GM19193 (cell line): ENCODE data around the gene PRPF31.

Experiments
- POLR2A ChIP-seq: IDR thresholded peaks from 4 replicates; pipeline ENCODE4 v1.6.1; 2011; ENCODE audit not compliant: insufficient read depth, insufficient read length; ENCODE audit errors: extremely low read depth

The PRPF31 gene

GRCh38 chr19:54162884-54163283 lies 47.3 kb downstream of the PRPF31 start:
- no peak for TF ChIP-seq POLR2A

- no peak for TF ChIP-seq POLR2A
Measured at GRCh38 chr19:54164369-54165068, 49.0 kb downstream of the PRPF31 start.

- no peak for TF ChIP-seq POLR2A
Measured at GRCh38 chr19:54165222-54165621, 49.7 kb downstream of the PRPF31 start.

DNA sequence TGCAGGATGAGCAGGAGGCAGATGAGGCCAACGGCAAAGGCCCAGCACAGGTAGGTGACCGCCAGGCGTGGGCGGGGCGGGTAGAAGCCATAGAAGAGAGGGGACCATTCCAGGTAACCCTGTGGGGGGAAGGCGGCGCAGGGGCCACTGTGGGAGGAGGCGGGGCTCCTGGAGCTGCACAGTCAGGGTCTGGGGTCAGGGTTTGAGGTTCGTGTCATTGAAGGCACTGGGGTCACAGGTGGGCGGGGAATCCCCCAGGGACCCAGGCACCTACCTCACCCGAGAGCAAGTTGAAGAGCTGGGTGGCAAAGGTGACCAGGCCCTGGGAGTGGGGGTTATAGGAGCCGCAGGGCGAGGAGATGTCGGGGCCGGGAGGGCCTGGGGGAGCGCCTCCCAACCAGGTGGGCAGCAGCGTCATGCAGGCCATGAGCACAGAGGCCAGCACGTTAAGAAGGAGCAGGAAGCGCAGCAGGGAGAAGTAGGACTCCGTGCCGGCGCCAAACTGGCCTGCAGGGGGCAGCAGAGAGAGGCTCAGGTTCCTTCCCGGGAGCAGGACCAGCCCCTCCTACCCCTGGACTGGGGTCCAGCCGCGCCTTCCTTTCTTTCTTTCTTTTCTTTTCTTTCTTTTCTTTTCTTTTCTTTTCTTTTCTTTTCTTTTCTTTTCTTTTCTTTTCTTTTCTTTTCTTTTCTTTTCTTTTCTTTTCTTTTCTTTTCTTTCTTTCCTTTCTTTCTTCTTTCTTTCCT lies 52.8 kb downstream of the PRPF31 start:
- TF ChIP-seq POLR2A, result no peak

DNA sequence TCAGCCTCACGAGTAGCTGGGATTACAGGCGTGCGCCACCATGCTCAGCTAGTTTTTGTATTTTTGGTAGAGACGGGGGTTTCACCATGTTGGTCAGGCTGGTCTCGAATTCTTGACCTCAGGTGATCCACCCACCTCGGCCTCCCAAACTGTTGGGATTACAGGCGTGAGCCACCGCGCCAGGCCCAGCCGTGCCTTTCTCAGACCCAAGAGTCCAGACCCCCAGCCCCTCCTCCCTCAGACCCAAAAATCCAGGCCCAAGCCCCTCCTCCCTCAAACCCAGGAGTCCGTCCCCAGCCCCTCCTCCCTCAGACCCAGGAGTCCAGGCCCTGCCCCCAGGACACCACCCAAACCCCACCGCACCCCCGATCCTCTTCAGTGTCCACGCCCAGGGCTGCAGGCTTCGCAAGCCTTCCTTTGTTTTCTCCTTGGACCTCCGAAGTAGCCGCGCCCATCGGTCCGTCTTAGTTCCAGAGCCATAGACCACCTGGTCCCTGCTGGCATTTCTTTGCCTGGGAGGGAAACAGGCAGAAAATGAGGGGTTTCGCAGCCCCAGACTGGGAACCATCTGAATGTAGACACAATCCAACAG lies 53.7 kb downstream of the PRPF31 start:
- no peak for TF ChIP-seq POLR2A

GRCh38 chr19:54172471-54173358 lies 57.2 kb downstream of the PRPF31 start, which contains the start of gene TMC4:
TMC4 (minus strand) TSS chr19:54173160; CDS start chr19:54173117, 43 bp downstream.
- TF ChIP-seq POLR2A, result no peak

DNA sequence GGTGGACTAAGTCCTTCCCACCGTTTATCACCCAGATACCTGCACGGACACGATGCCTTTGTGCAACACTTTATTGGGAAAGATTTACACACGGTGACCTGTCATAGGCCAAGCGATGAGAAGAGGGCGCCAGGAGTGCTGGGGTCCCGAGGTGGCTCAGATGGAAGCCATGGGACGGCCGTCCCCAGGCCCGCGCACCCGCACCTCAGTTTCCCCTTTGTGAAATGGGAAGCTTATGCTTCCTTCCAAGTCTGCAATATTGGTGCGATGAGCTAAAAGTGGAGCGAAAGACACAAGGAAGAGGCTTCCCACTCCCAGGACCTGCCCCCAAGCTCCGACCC lies 57.8 kb downstream of the PRPF31 start:
- TF ChIP-seq POLR2A, result no peak

GRCh38 chr19:54173951-54174834 lies 58.6 kb downstream of the PRPF31 start:
- no peak for TF ChIP-seq POLR2A

DNA sequence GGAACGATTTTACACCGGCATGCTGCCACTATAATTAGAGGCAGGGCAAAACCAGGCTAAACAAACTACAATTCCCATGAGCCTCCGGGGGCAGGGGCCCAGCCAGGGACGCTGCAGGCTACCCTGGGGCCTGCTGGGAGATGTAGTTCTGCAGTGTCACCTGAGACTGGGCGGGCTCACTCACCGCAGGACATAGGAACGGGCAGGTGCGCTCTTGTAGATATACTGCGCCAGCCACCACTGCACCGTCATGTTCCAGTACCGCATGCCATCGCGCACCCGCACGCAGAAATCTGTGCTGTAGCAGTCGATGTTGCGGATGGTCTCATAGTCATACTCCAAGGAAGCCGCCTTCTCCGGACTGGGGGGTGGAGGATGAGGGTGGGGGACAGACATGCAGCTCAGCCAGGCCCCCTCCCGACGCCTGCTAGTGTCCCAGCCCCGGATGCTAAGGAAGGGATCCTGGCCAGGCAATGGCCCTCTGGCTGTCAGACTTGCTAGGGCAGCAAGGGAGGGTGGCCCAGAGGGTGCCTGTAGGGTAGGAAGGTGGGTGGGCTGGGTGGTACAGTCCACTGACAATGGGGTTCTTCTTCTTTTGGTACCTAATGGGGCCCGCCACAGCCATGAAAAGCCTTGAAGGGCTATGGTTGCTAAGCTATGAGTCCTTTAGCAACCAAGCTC lies 63.2 kb downstream of the PRPF31 start:
- TF ChIP-seq POLR2A, result no peak

GRCh38 chr19:54179262-54179852 lies 63.8 kb downstream of the PRPF31 start:
- no peak for TF ChIP-seq POLR2A

- TF ChIP-seq POLR2A, result no peak
Measured at GRCh38 chr19:54179921-54180461, 64.4 kb downstream of the PRPF31 start.

- no peak for TF ChIP-seq POLR2A
Measured at GRCh38 chr19:54180691-54181091, 65.1 kb downstream of the PRPF31 start.
